ENCODE results near the gene ZNF467. TPM values are rescaled to one million over a fixed set of nuclear protein-coding genes. Genes with fewer than 3 reads are reported as not detected.

Gene ZNF467
- total and polyA plus RNA-seq, 2 donors (not counting 3 experiments of a cell fraction or from before 2014, with no cell fraction given) = 4.2 to 8.9 TPM

DNA sequence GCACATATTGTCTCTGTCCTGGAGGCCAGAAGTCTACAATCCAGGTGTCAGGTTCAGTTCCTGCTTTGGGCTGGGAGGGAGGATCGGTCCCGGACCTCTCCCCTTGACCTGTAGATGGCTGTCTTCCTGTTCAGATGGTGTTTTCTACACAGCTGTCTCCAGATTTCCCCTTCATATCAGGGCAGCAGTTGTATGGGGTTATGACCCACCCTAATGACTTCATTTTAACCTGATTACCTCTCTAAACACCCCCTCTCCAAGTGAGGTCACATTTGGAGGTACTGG, 38.7 kb downstream of the ZNF467 start:
- DNase-seq (ENCODE audit: low read depth, low spot score) = no peak
- no peak overlapping the region for H3K4me2 ChIP-seq (ENCODE audit: insufficient read depth, low read length)
- H3K36me3 ChIP-seq (ENCODE audit: control insufficient read depth in 2 of 2, extremely low read depth in 1 of 2, insufficient read depth in 2 of 2, low read length in 2 of 2) = peaks cover 0 to 3% of the 10 kb centered on the region in 2 experiments
- no peaks in the 10 kb centered on the region for H3K9me1 ChIP-seq (replicated peaks; ENCODE audit: control insufficient read depth, extremely low read depth, insufficient read depth, low read length)
- H3K4me3 ChIP-seq (replicated peaks in 1 of 3; ENCODE audit: insufficient read depth in 1 of 3, low read depth in 1 of 3, low read length in 3 of 3) = no peak overlapping the region
- no TSS peak for BruUV-seq (replicated peaks)
- no peaks in the 10 kb centered on the region for H3K4me1 ChIP-seq (ENCODE audit: control insufficient read depth, extremely low read depth, insufficient read depth, low read length)
- no peaks in the 10 kb centered on the region for H3K9me3 ChIP-seq (replicated peaks; ENCODE audit: control insufficient read depth, insufficient read depth, low read length)
- no peak for TF ChIP-seq JUN (IDR thresholded peaks at IDR 0.05; ENCODE audit: borderline replicate concordance, insufficient read depth, insufficient read length, low read depth)
- TF ChIP-seq, protein P1, sequence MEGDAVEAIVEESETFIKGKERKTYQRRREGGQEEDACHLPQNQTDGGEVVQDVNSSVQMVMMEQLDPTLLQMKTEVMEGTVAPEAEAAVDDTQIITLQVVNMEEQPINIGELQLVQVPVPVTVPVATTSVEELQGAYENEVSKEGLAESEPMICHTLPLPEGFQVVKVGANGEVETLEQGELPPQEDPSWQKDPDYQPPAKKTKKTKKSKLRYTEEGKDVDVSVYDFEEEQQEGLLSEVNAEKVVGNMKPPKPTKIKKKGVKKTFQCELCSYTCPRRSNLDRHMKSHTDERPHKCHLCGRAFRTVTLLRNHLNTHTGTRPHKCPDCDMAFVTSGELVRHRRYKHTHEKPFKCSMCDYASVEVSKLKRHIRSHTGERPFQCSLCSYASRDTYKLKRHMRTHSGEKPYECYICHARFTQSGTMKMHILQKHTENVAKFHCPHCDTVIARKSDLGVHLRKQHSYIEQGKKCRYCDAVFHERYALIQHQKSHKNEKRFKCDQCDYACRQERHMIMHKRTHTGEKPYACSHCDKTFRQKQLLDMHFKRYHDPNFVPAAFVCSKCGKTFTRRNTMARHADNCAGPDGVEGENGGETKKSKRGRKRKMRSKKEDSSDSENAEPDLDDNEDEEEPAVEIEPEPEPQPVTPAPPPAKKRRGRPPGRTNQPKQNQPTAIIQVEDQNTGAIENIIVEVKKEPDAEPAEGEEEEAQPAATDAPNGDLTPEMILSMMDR (IDR thresholded peaks at IDR 0.05; ENCODE audit: extremely low read depth in 1 of 2, insufficient read depth in 1 of 2, low read depth in 1 of 2, low read length in 2 of 2) = no peak
- TF ChIP-seq POLR2A (IDR thresholded peaks at IDR 0.05; ENCODE audit: low read depth, low read length) = no peak
- TF ChIP-seq POLR2AphosphoS5 (IDR thresholded peaks at IDR 0.05; ENCODE audit: insufficient read depth, low read depth, low read length) = no peak
- no peak for TF ChIP-seq FOS (IDR thresholded peaks at IDR 0.05; ENCODE audit: borderline replicate concordance, insufficient read depth, low read length)
- TF ChIP-seq MYC (IDR thresholded peaks at IDR 0.05; ENCODE audit: low read depth, low read length) = no peak
- TF ChIP-seq GATA2 (IDR thresholded peaks at IDR 0.05; ENCODE audit: insufficient read depth, insufficient read length, low read depth, low read length) = no peak
- no peak overlapping the region for H3K9ac ChIP-seq (replicated peaks; ENCODE audit: extremely low read depth, insufficient read depth, low read length)
- no peaks in the 10 kb centered on the region for H3K79me2 ChIP-seq (ENCODE audit: control insufficient read depth, insufficient read depth, low read length)
- FAIRE-seq = no peak
- dilution Hi-C loops (cut with MboI; ENCODE audit: extremely low pct_ligation_motif_present, low sequenced_read_pairs) = no loop called here
- POLR2A ChIA-PET = no interaction called here
- no peak overlapping the region for H2AFZ ChIP-seq (ENCODE audit: low read depth, low read length)
- CTCF ChIA-PET = no interaction called here
- no peaks in the 10 kb centered on the region for H3K27me3 ChIP-seq (ENCODE audit: control insufficient read depth in 2 of 2, insufficient read depth in 2 of 2, low read length in 2 of 2)
- intact Hi-C loops (cut with micrococcal nuclease) = no loop called here
- H3K27ac ChIP-seq (ENCODE audit: insufficient read depth, low read depth, low read length) = no peak overlapping the region
- H4K20me1 ChIP-seq (replicated peaks; ENCODE audit: control insufficient read depth, extremely low read depth, insufficient read depth, low read length) = no peaks in the 10 kb centered on the region

All from endothelial cell of umbilical vein (primary cell).